Hepatocyte (in vitro differentiated cells): ENCODE data around the gene MAPK11.

ENCODE experiments used
- EZH2 ChIP-seq: fragments of 200-600 bp; sonication (generic); IDR thresholded peaks from 2 replicates; pipeline ENCODE4 v1.6.1; 2016; ENCODE audit warnings: antibody characterized with exemption, mild to moderate bottlenecking, borderline replicate concordance
- TF ChIP-seq, protein P1 (sequence below): fragments of 200-600 bp; sonication (generic); IDR thresholded peaks from 2 replicates; pipeline ENCODE4 v1.5.1; 2016; ENCODE audit warnings: antibody characterized with exemption, mild to moderate bottlenecking; ENCODE audit not compliant: poor library complexity

DNA sequence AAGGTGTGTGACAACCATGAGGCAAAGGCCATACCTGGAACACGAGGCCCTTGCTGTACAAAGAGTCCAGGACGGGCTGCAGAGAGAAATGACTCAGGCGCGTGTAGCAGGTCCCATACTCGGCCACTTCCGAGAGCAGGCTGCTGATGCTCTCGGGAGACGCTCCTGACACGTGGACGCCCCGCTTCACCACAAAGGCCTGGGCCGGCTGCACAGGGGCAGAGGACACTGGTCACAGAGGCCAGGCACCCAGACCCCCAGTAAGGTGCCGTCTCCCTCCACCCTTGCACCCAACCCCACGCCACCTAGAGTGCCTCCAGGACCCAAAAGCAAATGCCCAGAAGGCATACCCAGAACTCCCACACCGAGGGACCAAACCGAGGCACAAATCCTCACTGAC, 40.8 kb downstream of the MAPK11 start:
- TF ChIP-seq, protein P1, sequence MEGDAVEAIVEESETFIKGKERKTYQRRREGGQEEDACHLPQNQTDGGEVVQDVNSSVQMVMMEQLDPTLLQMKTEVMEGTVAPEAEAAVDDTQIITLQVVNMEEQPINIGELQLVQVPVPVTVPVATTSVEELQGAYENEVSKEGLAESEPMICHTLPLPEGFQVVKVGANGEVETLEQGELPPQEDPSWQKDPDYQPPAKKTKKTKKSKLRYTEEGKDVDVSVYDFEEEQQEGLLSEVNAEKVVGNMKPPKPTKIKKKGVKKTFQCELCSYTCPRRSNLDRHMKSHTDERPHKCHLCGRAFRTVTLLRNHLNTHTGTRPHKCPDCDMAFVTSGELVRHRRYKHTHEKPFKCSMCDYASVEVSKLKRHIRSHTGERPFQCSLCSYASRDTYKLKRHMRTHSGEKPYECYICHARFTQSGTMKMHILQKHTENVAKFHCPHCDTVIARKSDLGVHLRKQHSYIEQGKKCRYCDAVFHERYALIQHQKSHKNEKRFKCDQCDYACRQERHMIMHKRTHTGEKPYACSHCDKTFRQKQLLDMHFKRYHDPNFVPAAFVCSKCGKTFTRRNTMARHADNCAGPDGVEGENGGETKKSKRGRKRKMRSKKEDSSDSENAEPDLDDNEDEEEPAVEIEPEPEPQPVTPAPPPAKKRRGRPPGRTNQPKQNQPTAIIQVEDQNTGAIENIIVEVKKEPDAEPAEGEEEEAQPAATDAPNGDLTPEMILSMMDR = no peak
- no peak for TF ChIP-seq EZH2
